Fibroblast of pulmonary artery (primary cell): ENCODE measurements around the gene UTP11.

Source experiments
- DNase-seq: peaks from one replicate; pipeline ENCODE4 v3.0.0-alpha.2; 2010; ENCODE audit warnings: low read depth
- H3K4me3 ChIP-seq: replicated peaks from 2 replicates; pipeline ENCODE4 v1.5.1; 2011; ENCODE audit warnings: low read depth, mild to moderate bottlenecking, control low read depth, low read length, moderate library complexity
- TF ChIP-seq, protein P1 (sequence below): IDR thresholded peaks from 2 replicates; pipeline ENCODE4 v1.5.1; 2011; ENCODE audit warnings: mild to moderate bottlenecking, control low read depth, low read length, inconsistent platforms; ENCODE audit errors: missing control alignments

Gene UTP11

DNA sequence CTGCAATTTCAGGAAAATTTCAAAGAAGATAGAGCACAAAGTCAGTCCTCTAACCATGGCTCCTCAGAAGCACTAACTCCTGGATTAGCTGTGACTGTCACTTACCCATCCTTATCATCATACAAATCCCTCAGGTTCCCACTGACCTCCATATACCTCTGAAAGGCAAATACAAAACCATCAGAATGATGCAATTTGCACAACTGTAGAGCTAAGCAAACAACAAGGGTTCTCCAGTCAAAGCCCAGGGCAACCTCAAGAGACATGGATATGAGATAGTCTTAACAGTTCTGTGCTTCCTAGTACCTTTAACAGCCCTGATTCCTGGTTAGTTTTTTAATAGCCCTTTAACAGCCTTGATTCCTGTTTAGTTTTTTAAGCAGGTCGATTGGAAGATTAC is 24.9 kb upstream of the UTP11 start:
- TF ChIP-seq, protein P1, sequence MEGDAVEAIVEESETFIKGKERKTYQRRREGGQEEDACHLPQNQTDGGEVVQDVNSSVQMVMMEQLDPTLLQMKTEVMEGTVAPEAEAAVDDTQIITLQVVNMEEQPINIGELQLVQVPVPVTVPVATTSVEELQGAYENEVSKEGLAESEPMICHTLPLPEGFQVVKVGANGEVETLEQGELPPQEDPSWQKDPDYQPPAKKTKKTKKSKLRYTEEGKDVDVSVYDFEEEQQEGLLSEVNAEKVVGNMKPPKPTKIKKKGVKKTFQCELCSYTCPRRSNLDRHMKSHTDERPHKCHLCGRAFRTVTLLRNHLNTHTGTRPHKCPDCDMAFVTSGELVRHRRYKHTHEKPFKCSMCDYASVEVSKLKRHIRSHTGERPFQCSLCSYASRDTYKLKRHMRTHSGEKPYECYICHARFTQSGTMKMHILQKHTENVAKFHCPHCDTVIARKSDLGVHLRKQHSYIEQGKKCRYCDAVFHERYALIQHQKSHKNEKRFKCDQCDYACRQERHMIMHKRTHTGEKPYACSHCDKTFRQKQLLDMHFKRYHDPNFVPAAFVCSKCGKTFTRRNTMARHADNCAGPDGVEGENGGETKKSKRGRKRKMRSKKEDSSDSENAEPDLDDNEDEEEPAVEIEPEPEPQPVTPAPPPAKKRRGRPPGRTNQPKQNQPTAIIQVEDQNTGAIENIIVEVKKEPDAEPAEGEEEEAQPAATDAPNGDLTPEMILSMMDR, result no peak
- no peak overlapping the region for H3K4me3 ChIP-seq
- no peak for DNase-seq

DNA sequence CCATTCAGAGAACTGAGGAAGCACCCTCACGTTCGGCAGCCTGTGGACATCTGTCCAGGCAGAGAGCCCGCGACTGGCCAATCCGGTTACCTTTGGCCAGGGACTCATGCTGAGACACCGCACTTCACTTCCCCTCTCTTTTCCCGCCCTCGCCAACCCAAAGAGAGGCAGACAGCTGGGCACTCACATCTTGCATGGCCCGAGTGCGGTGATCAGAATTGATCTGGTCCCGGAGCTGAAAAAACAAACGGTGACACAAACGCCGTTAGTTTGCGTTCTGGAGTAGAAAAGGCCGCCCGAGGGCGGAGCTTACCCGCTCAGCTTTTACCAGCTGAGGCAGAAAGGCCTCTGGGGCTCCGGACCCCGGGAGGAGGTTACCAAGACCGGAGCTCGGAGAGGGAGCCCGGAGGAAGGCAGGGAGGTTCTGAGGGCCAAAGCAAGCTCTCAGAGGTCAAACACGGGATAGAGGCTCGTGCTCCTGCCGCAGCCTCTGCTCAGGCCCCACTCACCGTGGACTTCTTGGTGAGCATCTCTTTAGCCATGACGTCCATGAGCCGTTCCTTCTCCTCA is 23.1 kb upstream of the UTP11 start:
- DNase-seq, result no peak
- TF ChIP-seq, protein P1, result no peak
- peak overlapping the region; percentile 99 for H3K4me3 ChIP-seq

DNA sequence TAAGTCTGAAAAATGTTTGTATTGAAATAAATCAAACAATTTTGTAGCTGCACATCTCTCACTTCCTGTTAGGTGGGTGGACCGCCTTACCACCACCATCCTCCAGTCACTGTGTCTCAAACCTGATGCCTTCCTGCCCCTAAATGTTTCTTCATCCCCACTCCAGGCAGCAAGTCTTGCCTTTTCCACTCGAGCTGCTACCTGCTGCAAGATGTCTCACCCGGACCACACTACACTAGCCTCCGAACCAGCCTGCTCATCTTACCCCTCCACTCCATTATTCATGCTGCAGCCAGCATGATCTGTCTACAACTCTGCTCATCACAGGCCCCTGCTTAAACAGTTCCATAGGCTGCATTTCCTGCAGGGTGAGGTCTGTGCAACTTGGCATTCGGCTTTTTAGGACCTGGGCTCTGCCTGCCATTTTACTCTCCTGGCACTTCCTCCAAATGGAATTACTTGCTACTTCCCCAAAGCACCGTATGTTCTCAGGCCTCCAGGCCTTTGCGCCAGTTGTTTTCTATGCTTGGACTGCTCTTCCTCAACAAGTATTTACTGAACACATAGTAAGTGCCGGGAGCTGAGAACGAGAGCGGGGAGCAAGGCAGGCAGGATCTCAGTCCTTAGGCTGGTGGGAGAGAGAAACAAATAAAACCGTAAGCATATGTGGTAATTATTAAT is 17.5 kb upstream of the UTP11 start:
- peak overlapping the region; percentile 32 for H3K4me3 ChIP-seq
- DNase-seq, result no peak
- TF ChIP-seq, protein P1, result no peak

DNA sequence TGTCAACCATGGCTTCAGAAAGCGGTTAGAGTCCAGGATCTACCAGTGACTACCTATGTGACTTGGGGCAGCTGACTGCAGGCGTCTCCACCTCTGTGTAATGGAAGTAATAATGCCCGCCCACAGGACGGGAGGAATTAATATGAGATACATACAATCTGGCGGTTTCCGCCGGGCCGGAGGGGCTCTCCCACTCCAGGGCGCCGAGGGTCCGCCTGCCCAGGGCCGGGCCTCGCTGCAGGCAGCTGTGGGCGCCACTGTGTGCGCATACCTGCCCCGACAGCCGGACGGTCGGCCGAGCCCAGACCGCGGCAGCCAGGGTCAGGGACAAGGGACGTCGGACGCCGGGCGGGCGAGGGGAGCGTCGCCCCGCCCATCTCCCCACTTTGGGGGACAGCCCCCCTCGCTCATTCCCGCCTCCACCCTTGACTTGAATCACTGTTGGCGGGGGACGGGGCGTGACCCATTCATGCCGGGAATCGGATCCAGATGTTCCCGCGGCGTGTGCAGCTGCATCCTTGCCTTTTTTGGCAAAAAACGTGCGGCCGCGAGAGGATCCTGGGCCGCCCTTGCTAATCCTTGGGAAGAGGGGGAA is 16.7 kb upstream of the UTP11 start:
- TF ChIP-seq, protein P1, result no peak
- peak overlapping the region; percentile 32 for H3K4me3 ChIP-seq
- DNase-seq, result peak; percentile 86

DNA sequence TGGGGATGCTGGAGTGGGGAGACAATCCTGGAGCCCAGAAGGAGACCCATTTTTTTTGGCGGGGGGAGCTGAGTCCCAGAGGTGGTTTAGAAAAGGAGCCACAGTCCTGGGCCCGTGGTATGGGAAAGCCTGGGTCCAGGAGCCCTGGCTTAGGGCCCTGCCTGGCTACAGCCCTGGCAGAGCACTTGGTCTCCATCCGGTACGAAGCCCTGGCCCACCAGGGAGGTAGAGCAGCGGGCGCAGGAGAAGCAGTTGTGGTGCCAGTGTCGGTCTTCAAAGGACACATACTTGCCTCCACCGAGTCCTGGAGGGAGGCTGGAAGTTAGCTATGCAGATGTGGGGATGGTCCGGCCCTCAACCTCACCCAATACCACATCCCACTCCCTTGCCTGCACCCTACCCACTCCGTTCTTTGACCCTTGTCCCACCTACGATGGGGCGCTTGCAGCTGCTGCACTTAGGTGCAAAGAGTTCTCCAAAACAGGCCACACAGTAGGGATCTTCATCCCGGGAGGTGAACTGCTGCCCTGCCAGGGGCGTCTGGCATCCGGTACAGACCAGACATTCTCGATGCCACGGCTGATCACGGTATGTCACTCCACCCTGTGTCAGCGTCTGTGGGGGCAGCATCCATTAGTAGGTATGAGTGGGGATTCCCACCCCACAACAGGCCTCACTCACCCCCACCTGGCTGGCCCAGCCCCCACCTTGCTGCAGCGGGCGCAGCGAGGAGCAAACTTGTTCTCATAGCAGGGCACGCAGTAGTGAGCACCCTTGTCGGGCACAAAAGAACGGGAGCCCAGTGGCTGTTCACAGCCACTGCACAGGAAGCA is 15.1 kb upstream of the UTP11 start:
- TF ChIP-seq, protein P1, result no peak
- no peak for DNase-seq
- H3K4me3 ChIP-seq, result no peak overlapping the region

DNA sequence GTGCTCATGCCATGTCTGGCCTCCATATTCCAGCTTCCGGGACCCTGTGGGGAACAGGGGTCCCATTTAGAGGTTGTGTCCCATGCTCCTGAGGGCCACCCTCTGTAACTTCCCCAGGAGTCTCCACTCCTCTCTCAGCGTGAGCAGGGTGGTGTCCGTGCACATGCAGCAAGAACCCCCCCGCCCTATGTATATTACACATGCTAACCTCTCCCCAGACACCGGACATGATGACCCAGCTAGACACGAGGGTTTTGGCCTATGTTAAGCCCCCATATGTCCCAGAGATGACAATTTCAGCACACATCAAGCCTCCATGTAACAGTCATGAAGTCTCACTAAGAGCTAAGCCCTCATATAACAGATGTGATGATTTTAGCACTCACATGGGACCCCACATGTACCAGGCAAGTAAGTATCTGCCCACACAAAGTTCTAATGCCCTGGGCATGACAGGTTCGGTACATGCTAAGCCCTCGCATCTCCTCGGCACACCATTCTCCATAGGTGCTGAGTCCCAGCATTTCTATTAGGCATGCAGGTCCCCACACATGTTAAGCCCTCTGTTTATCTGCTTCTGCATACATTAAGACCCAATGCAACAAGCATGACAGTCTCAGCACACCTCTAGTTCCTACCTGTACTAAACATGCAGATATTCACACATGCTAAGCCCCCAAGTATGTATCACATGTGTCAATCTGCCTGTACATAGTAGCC is 14.3 kb upstream of the UTP11 start:
- TF ChIP-seq, protein P1, result no peak
- DNase-seq, result no peak

More for the DNA sequence above, 14.3 kb upstream of the UTP11 start:
- H3K4me3 ChIP-seq, result no peak overlapping the region
